ENCODE results near the gene OXSM.

OXSM gene

GRCh38 chr3:25812644-25813043, 22.8 kb downstream of the OXSM start:
- DNase-seq, result no peak

- no peak for DNase-seq
Observed at GRCh38 chr3:25817107-25817506, 27.2 kb downstream of the OXSM start.

GRCh38 chr3:25817638-25818037, 27.7 kb downstream of the OXSM start:
- no peak for DNase-seq

GRCh38 chr3:25818335-25818734, 28.4 kb downstream of the OXSM start:
- DNase-seq, result no peak

- DNase-seq, result no peak
Observed at GRCh38 chr3:25820366-25820765, 30.5 kb downstream of the OXSM start.

GRCh38 chr3:25820816-25821486, 31.1 kb downstream of the OXSM start:
- no peak for DNase-seq

- DNase-seq, result no peak
Observed at GRCh38 chr3:25821746-25822573, 32.1 kb downstream of the OXSM start.

GRCh38 chr3:25823314-25823713, 33.4 kb downstream of the OXSM start:
- DNase-seq, result no peak

GRCh38 chr3:25826510-25826909, 36.6 kb downstream of the OXSM start:
- DNase-seq, result no peak

- DNase-seq, result no peak
Observed at GRCh38 chr3:25830373-25831280, 40.7 kb downstream of the OXSM start.

- no peak for DNase-seq
Observed at GRCh38 chr3:25831578-25831977, 41.7 kb downstream of the OXSM start.

GRCh38 chr3:25834346-25834745, 44.5 kb downstream of the OXSM start:
- DNase-seq, result no peak

GRCh38 chr3:25836579-25836978, 46.7 kb downstream of the OXSM start:
- DNase-seq, result no peak

- no peak for DNase-seq
Observed at GRCh38 chr3:25837038-25837437, 47.1 kb downstream of the OXSM start.

GRCh38 chr3:25840099-25840498, 50.2 kb downstream of the OXSM start:
- DNase-seq, result no peak

GRCh38 chr3:25843332-25843731, 53.4 kb downstream of the OXSM start:
- DNase-seq, result no peak

All from activated gamma-delta T cell treated with Interleukin-2 at 50 U/mL for 16 hours (primary cell).